Caco-2 (cell line): ENCODE data around the gene LRRC49. TPM values are rescaled to one million over a fixed set of nuclear protein-coding genes. Genes with fewer than 3 reads are reported as not detected.

Experiments used
- BruUV-seq: library from RNA; stranded (reverse); fragments of 400-500 nt; replicated peaks from 2 replicates; lab custom pipeline; 2021; lab: Mats Ljungman, UMichigan
- CTCF ChIA-PET: fragments of 300-600 bp; sonication (Branson Sonifier 250); formaldehyde crosslinking; loops from one replicate; lab custom pipeline; 2022; ENCODE audit warnings: antibody characterized with exemption; lab: Charles Lee
- POLR2A ChIA-PET: fragments of 300-600 bp; sonication (Branson Sonifier 250); formaldehyde crosslinking; loops from one replicate; lab custom pipeline; 2022; ENCODE audit warnings: antibody characterized with exemption; lab: Charles Lee
- DNase-seq, 2 experiments: peaks; one replicate each; pipeline versions ENCODE4 v3.0.0 to v3.0.0-alpha.2; 2020 to 2022
- H3K27me3 ChIP-seq: replicated peaks from 2 replicates; pipeline ENCODE4 v1.6.0; 2011; ENCODE audit warnings: low read length; ENCODE audit not compliant: control insufficient read depth, insufficient read depth
- H3K36me3 ChIP-seq: 2 replicates; pipeline ENCODE4 v1.5.1; 2011; ENCODE audit warnings: low read length; ENCODE audit not compliant: control insufficient read depth, insufficient read depth
- H3K4me1 ChIP-seq: fragments of 250-450 bp; sonication (Bioruptor Pico); 2 replicates; pipeline ENCODE4 v1.5.1; 2020; ENCODE audit warnings: mild to moderate bottlenecking
- H3K4me3 ChIP-seq: 2 replicates; pipeline ENCODE4 v1.5.1; 2011; ENCODE audit warnings: low read depth, mild to moderate bottlenecking, control low read depth, low read length
- H3K9me3 ChIP-seq: fragments of 250-450 bp; sonication (Bioruptor Pico); 2 replicates; pipeline ENCODE4 v1.5.1; 2020; ENCODE audit warnings: mild to moderate bottlenecking, moderate library complexity
- H3K27ac Mint-ChIP-seq: one replicate; pipeline ENCODE4 v1.8.0; 2022; ENCODE audit warnings: mixed read lengths; ENCODE audit not compliant: unreplicated experiment
- H3K27me3 Mint-ChIP-seq: one replicate; pipeline ENCODE4 v1.8.0; 2022; ENCODE audit warnings: mixed read lengths; ENCODE audit not compliant: insufficient read depth, unreplicated experiment
- H3K36me3 Mint-ChIP-seq: one replicate; pipeline ENCODE4 v1.8.0; 2022; ENCODE audit warnings: mild to moderate bottlenecking, mixed read lengths; ENCODE audit not compliant: insufficient read depth, unreplicated experiment
- H3K4me1 Mint-ChIP-seq: one replicate; pipeline ENCODE4 v1.8.0; 2022; ENCODE audit warnings: low read depth, mixed read lengths; ENCODE audit not compliant: unreplicated experiment
- H3K4me3 Mint-ChIP-seq: one replicate; pipeline ENCODE4 v1.8.0; 2022; ENCODE audit warnings: mild to moderate bottlenecking, moderate library complexity, mixed read lengths; ENCODE audit not compliant: unreplicated experiment
- H3K9me3 Mint-ChIP-seq: one replicate; pipeline ENCODE4 v1.8.0; 2022; ENCODE audit warnings: mixed read lengths; ENCODE audit not compliant: unreplicated experiment
- CTCF ChIP-seq, 2 experiments: fragments of 200-600 bp in 1 of 2; IDR thresholded peaks; 1 replicate in 1 of 2; 2 replicates in 1 of 2; pipeline versions ENCODE4 v1.5.1 to v1.8.0; 2011 to 2022; ENCODE audit warnings: antibody characterized with exemption in 1 of 2, control low read depth in 1 of 2, inconsistent platforms in 1 of 2, low read depth in 1 of 2, low read length in 1 of 2, mild to moderate bottlenecking in 1 of 2, moderate library complexity in 1 of 2; ENCODE audit not compliant: insufficient read depth in 1 of 2, severe bottlenecking in 1 of 2, unreplicated experiment in 1 of 2
- intact Hi-C: fragments of 100-400 bp; cut with micrococcal nuclease; formaldehyde crosslinking; loops from one replicate; pipeline ENCODE4 v1.10.0; 2022; ENCODE audit not compliant: unreplicated experiment
- total RNA-seq: library from RNA; stranded (reverse); gene quantifications from 2 replicates; pipeline ENCODE4 v1.2.3, GENCODE V29; 2022

The LRRC49 gene
- total RNA-seq, 1 experiment from 2014 or later: 0.82 TPM

GRCh38 chr15:71080705-71081104, 188.1 kb downstream of the LRRC49 start:
- Mint-ChIP-seq H3K27ac (no peak overlapping the region), H3K9me3 (no peaks in the 10 kb centered on the region), H3K36me3 (no peaks in the 10 kb centered on the region), H3K27me3 (peaks cover 12% of the 10 kb centered on the region), H3K4me3 (no peak overlapping the region), H3K4me1 (no peaks in the 10 kb centered on the region)
- H3K27me3 ChIP-seq: no peaks in the 10 kb centered on the region
- no peak overlapping the region for H3K4me3 ChIP-seq
- H3K9me3 ChIP-seq: no peaks in the 10 kb centered on the region
- no peaks in the 10 kb centered on the region for H3K4me1 ChIP-seq
- BruUV-seq: no TSS peak
- H3K36me3 ChIP-seq: no peaks in the 10 kb centered on the region
- ChIA-PET POLR2A (no interaction called here), CTCF (no interaction called here)
- intact Hi-C loops: no loop called here
- no peak for TF ChIP-seq CTCF (IDR thresholded peaks at IDR 0.05; ENCODE audit: insufficient read depth in 1 of 2, low read depth in 1 of 2, low read length in 1 of 2, severe bottlenecking in 1 of 2, unreplicated experiment in 1 of 2)
- no peak for DNase-seq

GRCh38 chr15:71082803-71083202, 190.2 kb downstream of the LRRC49 start:
- Mint-ChIP-seq H3K27ac (no peak overlapping the region), H3K9me3 (peaks cover 9% of the 10 kb centered on the region), H3K27me3 (peaks cover 15% of the 10 kb centered on the region), H3K36me3 (no peaks in the 10 kb centered on the region), H3K4me1 (no peaks in the 10 kb centered on the region), H3K4me3 (no peak overlapping the region)
- H3K9me3 ChIP-seq: no peaks in the 10 kb centered on the region
- no peaks in the 10 kb centered on the region for H3K27me3 ChIP-seq
- no TSS peak for BruUV-seq
- ChIA-PET CTCF (no interaction called here), POLR2A (no interaction called here)
- H3K36me3 ChIP-seq: no peaks in the 10 kb centered on the region
- intact Hi-C loops: no loop called here
- H3K4me1 ChIP-seq: no peaks in the 10 kb centered on the region
- no peak for TF ChIP-seq CTCF (IDR thresholded peaks at IDR 0.05; ENCODE audit: insufficient read depth in 1 of 2, low read depth in 1 of 2, low read length in 1 of 2, severe bottlenecking in 1 of 2, unreplicated experiment in 1 of 2)
- no peak for DNase-seq
- H3K4me3 ChIP-seq: no peak overlapping the region

- no peak overlapping the region for H3K4me3 ChIP-seq
- intact Hi-C loops: no loop called here
- H3K9me3 ChIP-seq: no peaks in the 10 kb centered on the region
- BruUV-seq: no TSS peak
- H3K27ac Mint-ChIP-seq: no peak overlapping the region
- H3K27me3 Mint-ChIP-seq: peaks cover 14% of the 10 kb centered on the region
- H3K27me3 ChIP-seq: no peaks in the 10 kb centered on the region
- no peak for TF ChIP-seq CTCF (IDR thresholded peaks at IDR 0.05; ENCODE audit: insufficient read depth in 1 of 2, low read depth in 1 of 2, low read length in 1 of 2, severe bottlenecking in 1 of 2, unreplicated experiment in 1 of 2)
- peaks cover 9% of the 10 kb centered on the region for H3K9me3 Mint-ChIP-seq
- ChIA-PET CTCF (no interaction called here), POLR2A (no interaction called here)
- no peaks in the 10 kb centered on the region for H3K4me1 ChIP-seq
- H3K36me3 ChIP-seq: no peaks in the 10 kb centered on the region
- no peak for DNase-seq
- H3K4me1 Mint-ChIP-seq: no peaks in the 10 kb centered on the region
- H3K36me3 Mint-ChIP-seq: no peaks in the 10 kb centered on the region
- no peak overlapping the region for H3K4me3 Mint-ChIP-seq
These were observed 190.7 kb downstream of the LRRC49 start for GRCh38 chr15:71083349-71083748.
